Ramos (cell line): ENCODE measurements around the gene TTC31.

Experiments
- in situ Hi-C: fragments of 300-500 bp; cut with MboI; formaldehyde crosslinking; loops from one replicate; pipeline ENCODE4 v1.14.3; 2022; ENCODE audit warnings: low sequenced_read_pairs; ENCODE audit not compliant: unreplicated experiment

TTC31 gene

GRCh38 chr2:74538881-74539339 lies 56.0 kb downstream of the TTC31 start:
- in situ Hi-C loops = no loop called here

DNA sequence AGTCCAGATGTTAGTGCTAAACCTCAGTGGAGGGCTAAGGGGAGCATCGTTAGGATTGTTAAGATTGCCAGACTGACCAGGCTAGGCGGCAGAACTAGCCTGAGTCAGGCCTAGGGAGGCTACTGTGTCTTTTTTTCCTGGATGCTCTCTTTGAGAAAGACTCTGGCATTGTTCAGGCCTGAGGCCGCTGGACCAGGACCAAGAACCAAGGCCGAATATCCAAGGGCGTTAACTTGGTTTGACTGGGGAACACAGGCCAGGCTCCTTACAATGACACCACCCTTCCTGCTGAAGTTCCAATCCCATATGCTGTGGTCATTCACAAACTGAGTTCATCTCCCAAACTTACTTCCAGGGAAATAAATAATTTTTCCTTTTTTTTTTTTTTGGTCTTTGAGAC lies 57.4 kb downstream of the TTC31 start:
- in situ Hi-C loops = no loop called here

- in situ Hi-C loops = no loop called here
Observed at GRCh38 chr2:74542978-74543377, 60.1 kb downstream of the TTC31 start.
